Caco-2 (cell line): Measurements from ENCODE around the gene LY86. TPM values are rescaled to one million over a fixed set of nuclear protein-coding genes. Genes with fewer than 3 reads are reported as not detected.

Source experiments
- BruUV-seq: library from RNA; stranded (reverse); fragments of 400-500 nt; replicated peaks from 2 replicates; lab custom pipeline; 2021; lab: Mats Ljungman, UMichigan
- CTCF ChIA-PET: fragments of 300-600 bp; sonication (Branson Sonifier 250); formaldehyde crosslinking; loops from one replicate; lab custom pipeline; 2022; ENCODE audit warnings: antibody characterized with exemption; lab: Charles Lee
- POLR2A ChIA-PET: fragments of 300-600 bp; sonication (Branson Sonifier 250); formaldehyde crosslinking; loops from one replicate; lab custom pipeline; 2022; ENCODE audit warnings: antibody characterized with exemption; lab: Charles Lee
- DNase-seq, 2 experiments: peaks; one replicate each; pipeline versions ENCODE4 v3.0.0 to v3.0.0-alpha.2; 2020 to 2022
- H3K27me3 ChIP-seq: replicated peaks from 2 replicates; pipeline ENCODE4 v1.6.0; 2011; ENCODE audit warnings: low read length; ENCODE audit not compliant: control insufficient read depth, insufficient read depth
- H3K36me3 ChIP-seq: 2 replicates; pipeline ENCODE4 v1.5.1; 2011; ENCODE audit warnings: low read length; ENCODE audit not compliant: control insufficient read depth, insufficient read depth
- H3K4me1 ChIP-seq: fragments of 250-450 bp; sonication (Bioruptor Pico); 2 replicates; pipeline ENCODE4 v1.5.1; 2020; ENCODE audit warnings: mild to moderate bottlenecking
- H3K4me3 ChIP-seq: 2 replicates; pipeline ENCODE4 v1.5.1; 2011; ENCODE audit warnings: low read depth, mild to moderate bottlenecking, control low read depth, low read length
- H3K9me3 ChIP-seq: fragments of 250-450 bp; sonication (Bioruptor Pico); 2 replicates; pipeline ENCODE4 v1.5.1; 2020; ENCODE audit warnings: mild to moderate bottlenecking, moderate library complexity
- H3K27ac Mint-ChIP-seq: one replicate; pipeline ENCODE4 v1.8.0; 2022; ENCODE audit warnings: mixed read lengths; ENCODE audit not compliant: unreplicated experiment
- H3K27me3 Mint-ChIP-seq: one replicate; pipeline ENCODE4 v1.8.0; 2022; ENCODE audit warnings: mixed read lengths; ENCODE audit not compliant: insufficient read depth, unreplicated experiment
- H3K36me3 Mint-ChIP-seq: one replicate; pipeline ENCODE4 v1.8.0; 2022; ENCODE audit warnings: mild to moderate bottlenecking, mixed read lengths; ENCODE audit not compliant: insufficient read depth, unreplicated experiment
- H3K4me1 Mint-ChIP-seq: one replicate; pipeline ENCODE4 v1.8.0; 2022; ENCODE audit warnings: low read depth, mixed read lengths; ENCODE audit not compliant: unreplicated experiment
- H3K4me3 Mint-ChIP-seq: one replicate; pipeline ENCODE4 v1.8.0; 2022; ENCODE audit warnings: mild to moderate bottlenecking, moderate library complexity, mixed read lengths; ENCODE audit not compliant: unreplicated experiment
- H3K9me3 Mint-ChIP-seq: one replicate; pipeline ENCODE4 v1.8.0; 2022; ENCODE audit warnings: mixed read lengths; ENCODE audit not compliant: unreplicated experiment
- intact Hi-C: fragments of 100-400 bp; cut with micrococcal nuclease; formaldehyde crosslinking; loops from one replicate; pipeline ENCODE4 v1.10.0; 2022; ENCODE audit not compliant: unreplicated experiment
- total RNA-seq: library from RNA; stranded (reverse); gene quantifications from 2 replicates; pipeline ENCODE4 v1.2.3, GENCODE V29; 2022
- TF ChIP-seq, protein P1 (sequence below), 2 experiments: fragments of 200-600 bp in 1 of 2; IDR thresholded peaks; 1 replicate in 1 of 2; 2 replicates in 1 of 2; pipeline versions ENCODE4 v1.5.1 to v1.8.0; 2011 to 2022; ENCODE audit warnings: antibody characterized with exemption in 1 of 2, control low read depth in 1 of 2, inconsistent platforms in 1 of 2, low read depth in 1 of 2, low read length in 1 of 2, mild to moderate bottlenecking in 1 of 2, moderate library complexity in 1 of 2; ENCODE audit not compliant: insufficient read depth in 1 of 2, severe bottlenecking in 1 of 2, unreplicated experiment in 1 of 2

LY86 gene
- total RNA-seq, 1 experiment from 2014 or later = not detected

DNA sequence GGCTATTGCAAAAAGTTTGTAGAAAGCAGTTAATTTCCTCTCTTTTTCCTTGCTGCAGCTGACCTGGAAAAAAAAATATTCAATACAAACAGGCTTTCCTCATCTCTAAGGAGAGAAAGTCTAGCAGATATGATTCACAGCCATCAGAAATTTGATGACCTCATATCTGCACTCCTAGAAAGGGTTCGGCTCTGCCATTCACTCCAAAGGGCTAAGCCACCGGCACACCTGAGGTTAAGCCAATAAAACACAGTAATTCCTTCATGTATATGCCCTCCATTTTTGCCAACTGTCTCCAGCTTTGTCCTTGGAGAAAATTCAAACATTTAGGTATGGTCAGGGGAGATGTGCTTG, 18.7 kb upstream of the LY86 start:
- H3K4me3 Mint-ChIP-seq = no peak overlapping the region
- intact Hi-C loops = no loop called here
- H3K36me3 Mint-ChIP-seq = no peaks in the 10 kb centered on the region
- no peaks in the 10 kb centered on the region for H3K4me1 Mint-ChIP-seq
- Histone ChIP-seq H3K4me1 (no peaks in the 10 kb centered on the region), H3K4me3 (no peak overlapping the region), H3K9me3 (no peaks in the 10 kb centered on the region), H3K27me3 (no peaks in the 10 kb centered on the region), H3K36me3 (no peaks in the 10 kb centered on the region)
- peaks cover 20% of the 10 kb centered on the region for H3K27me3 Mint-ChIP-seq
- H3K9me3 Mint-ChIP-seq = peaks cover 7% of the 10 kb centered on the region
- ChIA-PET POLR2A (no interaction called here), CTCF (no interaction called here)
- no peak for DNase-seq
- TF ChIP-seq, protein P1, sequence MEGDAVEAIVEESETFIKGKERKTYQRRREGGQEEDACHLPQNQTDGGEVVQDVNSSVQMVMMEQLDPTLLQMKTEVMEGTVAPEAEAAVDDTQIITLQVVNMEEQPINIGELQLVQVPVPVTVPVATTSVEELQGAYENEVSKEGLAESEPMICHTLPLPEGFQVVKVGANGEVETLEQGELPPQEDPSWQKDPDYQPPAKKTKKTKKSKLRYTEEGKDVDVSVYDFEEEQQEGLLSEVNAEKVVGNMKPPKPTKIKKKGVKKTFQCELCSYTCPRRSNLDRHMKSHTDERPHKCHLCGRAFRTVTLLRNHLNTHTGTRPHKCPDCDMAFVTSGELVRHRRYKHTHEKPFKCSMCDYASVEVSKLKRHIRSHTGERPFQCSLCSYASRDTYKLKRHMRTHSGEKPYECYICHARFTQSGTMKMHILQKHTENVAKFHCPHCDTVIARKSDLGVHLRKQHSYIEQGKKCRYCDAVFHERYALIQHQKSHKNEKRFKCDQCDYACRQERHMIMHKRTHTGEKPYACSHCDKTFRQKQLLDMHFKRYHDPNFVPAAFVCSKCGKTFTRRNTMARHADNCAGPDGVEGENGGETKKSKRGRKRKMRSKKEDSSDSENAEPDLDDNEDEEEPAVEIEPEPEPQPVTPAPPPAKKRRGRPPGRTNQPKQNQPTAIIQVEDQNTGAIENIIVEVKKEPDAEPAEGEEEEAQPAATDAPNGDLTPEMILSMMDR (IDR thresholded peaks at IDR 0.05; ENCODE audit: insufficient read depth in 1 of 2, low read depth in 1 of 2, low read length in 1 of 2, severe bottlenecking in 1 of 2, unreplicated experiment in 1 of 2) = no peak
- no peak overlapping the region for H3K27ac Mint-ChIP-seq
- no TSS peak for BruUV-seq

DNA sequence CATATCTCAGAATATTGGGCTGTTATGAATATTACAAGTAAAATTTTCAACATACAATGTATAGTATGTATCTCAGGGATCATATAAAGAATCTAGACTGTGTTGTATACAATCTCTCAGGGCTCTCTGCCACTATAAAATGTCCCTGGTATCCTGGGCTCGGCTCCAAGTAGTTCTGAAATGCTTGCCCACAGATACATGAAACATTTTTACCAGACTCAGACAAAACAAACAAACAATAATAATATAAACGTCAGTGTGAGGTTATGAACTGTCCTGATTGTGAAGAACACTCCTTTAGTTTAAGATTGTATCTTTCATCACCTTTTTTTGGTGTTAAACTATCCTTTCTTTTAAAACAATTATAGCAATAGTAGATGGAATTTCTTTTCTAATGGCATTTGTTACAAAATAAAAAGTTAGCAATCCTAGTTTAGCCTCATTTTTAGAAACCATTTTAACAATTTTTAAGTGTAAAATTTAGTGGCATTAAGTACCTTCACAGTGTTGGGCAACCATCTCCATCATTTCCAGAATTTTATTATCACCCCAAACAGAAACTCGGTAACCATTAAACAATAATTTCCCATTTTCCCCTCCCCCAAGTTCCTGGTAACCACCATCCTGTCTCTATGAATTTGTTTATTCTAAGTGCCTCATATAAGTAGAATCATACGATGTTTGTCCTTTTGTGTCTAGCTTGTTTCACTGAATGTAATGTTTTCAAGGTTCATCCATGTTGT, 17.4 kb upstream of the LY86 start:
- ChIA-PET CTCF (no interaction called here), POLR2A (no interaction called here)
- Histone ChIP-seq H3K27me3 (no peaks in the 10 kb centered on the region), H3K4me3 (no peak overlapping the region), H3K36me3 (no peaks in the 10 kb centered on the region), H3K9me3 (no peaks in the 10 kb centered on the region), H3K4me1 (no peaks in the 10 kb centered on the region)
- no peak for DNase-seq
- Mint-ChIP-seq H3K9me3 (peaks cover 9% of the 10 kb centered on the region), H3K36me3 (no peaks in the 10 kb centered on the region), H3K4me3 (no peak overlapping the region), H3K4me1 (no peaks in the 10 kb centered on the region), H3K27ac (no peak overlapping the region), H3K27me3 (peaks cover 16% of the 10 kb centered on the region)
- no TSS peak for BruUV-seq
- TF ChIP-seq, protein P1 (IDR thresholded peaks at IDR 0.05; ENCODE audit: insufficient read depth in 1 of 2, low read depth in 1 of 2, low read length in 1 of 2, severe bottlenecking in 1 of 2, unreplicated experiment in 1 of 2) = no peak
- intact Hi-C loops = no loop called here

DNA sequence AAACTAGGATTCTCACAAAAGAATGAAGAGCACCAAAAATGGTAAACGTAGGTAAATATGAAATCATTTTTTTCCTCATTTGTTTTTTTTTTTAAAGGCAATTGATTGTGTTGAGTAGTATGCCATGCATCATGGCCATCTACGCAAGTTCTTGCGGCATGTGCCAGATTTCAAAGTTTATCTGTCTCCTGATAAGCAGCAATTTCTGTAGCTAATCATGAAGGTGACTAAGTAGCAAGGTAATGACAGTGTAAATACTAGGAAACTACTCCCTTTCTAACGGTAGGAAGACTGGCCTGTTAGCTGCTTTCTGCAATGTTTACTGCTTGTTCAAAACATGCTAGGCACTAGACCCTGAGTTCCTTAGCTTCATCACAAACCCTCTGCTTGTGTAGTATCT, 13.4 kb upstream of the LY86 start:
- intact Hi-C loops = no loop called here

More for the DNA sequence above, 13.4 kb upstream of the LY86 start:
- H3K4me3 Mint-ChIP-seq = no peak overlapping the region
- no peaks in the 10 kb centered on the region for H3K4me1 ChIP-seq
- CTCF ChIA-PET = no interaction called here
- H3K9me3 ChIP-seq = no peaks in the 10 kb centered on the region
- H3K36me3 Mint-ChIP-seq = no peaks in the 10 kb centered on the region
- H3K9me3 Mint-ChIP-seq = peaks cover 9% of the 10 kb centered on the region
- no peaks in the 10 kb centered on the region for H3K27me3 ChIP-seq
- peaks cover 11% of the 10 kb centered on the region for H3K27me3 Mint-ChIP-seq
- no peak overlapping the region for H3K4me3 ChIP-seq
- no peak for DNase-seq
- no peak overlapping the region for H3K27ac Mint-ChIP-seq
- no peaks in the 10 kb centered on the region for H3K4me1 Mint-ChIP-seq
- POLR2A ChIA-PET = no interaction called here
- H3K36me3 ChIP-seq = no peaks in the 10 kb centered on the region
- TF ChIP-seq, protein P1 (IDR thresholded peaks at IDR 0.05; ENCODE audit: insufficient read depth in 1 of 2, low read depth in 1 of 2, low read length in 1 of 2, severe bottlenecking in 1 of 2, unreplicated experiment in 1 of 2) = no peak
- BruUV-seq = no TSS peak
